Activated T-cell treated with anti-CD3 and anti-CD28 coated beads, Interleukin-2, amount 50 U/mL, for 4 hours (primary cell): ENCODE results near the gene ALS2. TPM values are rescaled to one million over a fixed set of nuclear protein-coding genes. Genes with fewer than 3 reads are reported as not detected.
"Not testable (repeated sequence)": the region's sequence is repeated elsewhere in the genome, so short reads cannot be mapped to it uniquely, and the experiment has no call there.

ENCODE experiments used
- ATAC-seq, 2 donors: fragments of 200-7000 bp; cut with Tn5 transposase; one replicate each; pipeline ENCODE4 v1.10.0; 2021
- DNase-seq: peaks from one replicate; pipeline ENCODE4 v3.0.0-alpha.2; 2020
- H3K27me3 Mint-ChIP-seq: one replicate; pipeline ENCODE4 v1.8.0; 2021; ENCODE audit warnings: low read depth, mixed read lengths
- H3K36me3 Mint-ChIP-seq: one replicate; pipeline ENCODE4 v1.8.0; 2022; ENCODE audit warnings: mixed read lengths; ENCODE audit not compliant: insufficient read depth
- H3K4me1 Mint-ChIP-seq: one replicate; pipeline ENCODE4 v1.8.0; 2021; ENCODE audit warnings: low read depth, mixed read lengths
- H3K4me3 Mint-ChIP-seq: one replicate; pipeline ENCODE4 v1.8.0; 2021; ENCODE audit warnings: mild to moderate bottlenecking, moderate library complexity, mixed read lengths
- H3K9me3 Mint-ChIP-seq: one replicate; pipeline ENCODE4 v1.8.0; 2021; ENCODE audit warnings: mixed read lengths
- total RNA-seq, 3 donors: library from RNA; stranded (reverse); gene quantifications; one replicate each; pipeline ENCODE4 v1.2.1, GENCODE V29; 2021

ALS2 gene
- total RNA-seq, 3 donors from 2014 or later, result 13.3 to 15.1 (median 14.8) TPM

DNA sequence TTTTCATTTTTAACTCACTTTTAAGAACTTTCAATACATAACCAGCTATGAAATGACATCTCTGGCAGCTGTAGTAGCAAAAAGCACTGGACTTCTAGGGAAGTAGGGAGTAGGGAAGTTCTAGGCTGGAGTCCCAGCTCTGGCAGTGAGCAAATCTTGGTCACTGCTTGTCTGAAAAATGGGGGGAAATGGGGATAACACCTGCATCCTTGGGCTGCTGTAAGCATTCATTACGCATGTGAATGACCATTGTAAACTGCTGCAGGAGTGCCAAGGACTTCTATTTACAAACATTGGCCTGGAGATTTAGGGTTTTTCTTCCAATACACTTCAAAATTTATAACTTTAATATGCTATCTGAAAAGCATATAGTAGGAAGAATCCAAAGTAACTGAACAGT, 81.3 kb downstream of the ALS2 start:
- H3K9me3 Mint-ChIP-seq, result no peaks in the 10 kb centered on the region
- DNase-seq (no peak), ATAC-seq (no peak)
- H3K27me3 Mint-ChIP-seq, result no peaks in the 10 kb centered on the region
- peaks cover 21% of the 10 kb centered on the region for H3K36me3 Mint-ChIP-seq
- H3K4me3 Mint-ChIP-seq, result no peak overlapping the region
- H3K4me1 Mint-ChIP-seq, result peaks cover 3% of the 10 kb centered on the region

DNA sequence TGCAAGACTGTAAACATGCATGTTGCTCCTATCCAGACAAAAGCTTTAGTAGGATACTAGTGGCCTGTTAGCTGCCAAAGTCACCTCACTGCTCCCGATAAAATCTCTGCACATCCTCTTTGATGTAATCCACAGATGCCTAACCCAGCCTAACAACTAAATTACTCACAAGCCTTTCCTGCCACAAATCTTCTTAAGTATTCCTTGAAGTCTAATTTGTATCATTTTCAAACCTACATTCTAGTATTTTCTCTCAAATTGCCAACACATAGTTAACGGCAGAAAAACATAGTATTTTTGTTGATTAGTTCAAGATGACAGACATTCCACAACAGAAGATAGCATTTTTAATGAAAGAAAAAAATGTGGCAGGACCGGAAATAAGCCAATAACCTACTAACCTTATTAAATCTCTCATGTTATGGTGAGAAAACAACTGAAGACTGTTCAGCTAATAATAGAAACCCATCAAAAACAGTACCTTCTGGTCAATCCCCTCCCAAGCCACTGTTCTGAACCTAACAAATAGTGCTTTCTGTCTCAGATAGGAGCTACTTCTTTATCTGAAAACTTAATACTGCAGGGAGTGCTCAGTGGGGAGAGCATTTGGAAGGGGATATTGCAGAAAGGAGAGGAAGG, 82.0 kb downstream of the ALS2 start, which contains the start of gene MPP4:
Gene MPP4, minus strand, starts transcription at position 57 of the 639 bp plus-strand sequence. CDS start 4,690 bp downstream, outside the sequence.
- H3K36me3 Mint-ChIP-seq, result peaks cover 16% of the 10 kb centered on the region
- DNase-seq (no peak), ATAC-seq (no peak)
- no peak within 1 kb of the TSS for H3K4me3 Mint-ChIP-seq
- no peaks in the 10 kb centered on the region for H3K27me3 Mint-ChIP-seq
- no peaks in the 10 kb centered on the region for H3K9me3 Mint-ChIP-seq
- H3K4me1 Mint-ChIP-seq, result peaks cover 3% of the 10 kb centered on the region

DNA sequence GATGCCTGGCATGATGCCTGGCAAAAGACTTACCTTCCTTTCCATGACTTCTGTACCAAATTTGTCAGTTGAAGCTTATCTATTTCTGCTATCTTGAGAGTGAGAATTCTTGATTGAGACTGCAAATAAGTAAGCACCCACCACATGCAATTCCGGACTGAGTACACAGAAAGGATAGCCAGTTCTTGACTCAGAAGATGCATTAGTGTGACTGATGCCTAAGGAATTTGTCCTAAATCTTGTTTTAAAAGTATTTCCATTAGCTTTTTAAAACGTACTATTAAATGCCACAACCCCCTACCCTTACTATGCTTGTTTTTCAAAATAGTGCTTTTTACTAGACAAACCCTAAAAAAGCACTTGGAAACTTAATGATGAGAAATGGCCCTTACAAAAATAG, 82.8 kb downstream of the ALS2 start:
- no peaks in the 10 kb centered on the region for H3K9me3 Mint-ChIP-seq
- DNase-seq (no peak), ATAC-seq (no peak)
- no peak overlapping the region for H3K4me3 Mint-ChIP-seq
- no peaks in the 10 kb centered on the region for H3K27me3 Mint-ChIP-seq
- H3K4me1 Mint-ChIP-seq, result peaks cover 3% of the 10 kb centered on the region
- H3K36me3 Mint-ChIP-seq, result peaks cover 10% of the 10 kb centered on the region

DNA sequence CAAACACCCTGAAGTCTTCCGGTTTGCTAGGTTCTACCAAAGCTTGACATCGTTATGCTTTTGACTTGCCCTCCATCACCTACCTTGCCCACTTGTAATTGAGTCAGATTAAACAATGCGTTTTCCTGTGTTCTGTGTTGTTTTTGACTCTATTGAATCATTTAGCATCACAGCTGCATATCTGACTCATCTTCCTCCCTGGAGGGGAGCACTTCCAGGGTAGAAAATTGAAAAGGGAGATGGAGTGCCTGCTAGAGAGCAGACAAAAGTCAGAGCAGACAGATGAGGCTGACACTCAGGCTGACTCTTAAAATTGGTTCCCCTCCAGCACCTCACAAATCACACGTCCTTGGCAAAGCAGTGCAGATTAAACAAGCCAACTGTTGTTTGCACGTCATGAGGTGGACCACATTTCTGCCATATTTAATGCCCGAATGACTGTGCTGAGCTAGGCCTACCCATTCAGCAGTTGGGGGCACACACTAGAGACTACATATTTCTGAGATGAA, 84.5 kb downstream of the ALS2 start:
- H3K36me3 Mint-ChIP-seq, result peaks cover 9% of the 10 kb centered on the region
- DNase-seq (no peak), ATAC-seq (no peak)
- H3K4me3 Mint-ChIP-seq, result no peak overlapping the region
- no peaks in the 10 kb centered on the region for H3K27me3 Mint-ChIP-seq
- H3K4me1 Mint-ChIP-seq, result peaks cover 3% of the 10 kb centered on the region
- no peaks in the 10 kb centered on the region for H3K9me3 Mint-ChIP-seq

DNA sequence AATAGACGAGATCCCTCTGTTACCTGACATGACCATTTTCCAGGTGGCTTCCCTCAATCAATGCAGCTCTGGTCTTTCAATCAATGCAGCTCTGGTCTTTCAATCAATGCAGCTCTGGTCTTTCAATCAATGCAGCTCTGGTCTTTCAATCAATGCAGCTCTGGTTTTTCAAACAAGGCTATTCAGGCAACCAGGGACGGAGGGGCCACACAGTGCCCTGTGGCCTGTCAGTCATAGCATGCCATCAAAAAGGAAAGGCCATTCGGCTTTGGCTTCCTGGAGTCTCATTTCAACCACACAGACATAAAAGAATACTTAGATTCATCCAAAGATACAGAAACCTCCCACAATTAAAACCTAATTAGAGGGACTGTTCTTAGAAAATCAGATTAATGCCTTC, 95.6 kb downstream of the ALS2 start:
- no peaks in the 10 kb centered on the region for H3K4me1 Mint-ChIP-seq
- no peak for ATAC-seq
- H3K9me3 Mint-ChIP-seq, result no peaks in the 10 kb centered on the region
- no peak for DNase-seq
- H3K4me3 Mint-ChIP-seq, result no peak overlapping the region
- H3K27me3 Mint-ChIP-seq, result peaks cover 16% of the 10 kb centered on the region
- H3K36me3 Mint-ChIP-seq, result no peaks in the 10 kb centered on the region

DNA sequence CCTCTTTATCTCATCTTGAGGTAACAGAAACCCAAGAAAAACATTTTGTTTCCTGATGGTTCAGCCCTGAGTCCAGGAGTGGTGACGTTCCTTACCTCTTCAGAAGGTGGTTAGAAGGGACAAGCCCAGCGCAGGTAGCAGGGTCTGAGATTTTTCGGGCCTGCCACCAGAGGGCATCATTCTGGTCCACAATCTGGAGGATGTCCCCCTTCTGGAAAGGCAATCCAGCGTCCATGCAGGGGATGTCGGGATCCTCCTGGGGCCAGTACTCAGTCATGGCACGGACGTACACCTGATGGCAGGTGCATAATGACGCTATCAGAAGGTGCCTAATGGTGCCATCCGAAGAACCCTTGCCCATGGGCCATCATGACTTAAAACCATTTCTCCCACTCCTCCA, 100.0 kb downstream of the ALS2 start:
- Mint-ChIP-seq H3K9me3 (no peaks in the 10 kb centered on the region), H3K27me3 (peaks cover 12% of the 10 kb centered on the region), H3K36me3 (no peaks in the 10 kb centered on the region), H3K4me3 (no peak overlapping the region), H3K4me1 (no peaks in the 10 kb centered on the region)
- DNase-seq, result no peak
- no peak for ATAC-seq

DNA sequence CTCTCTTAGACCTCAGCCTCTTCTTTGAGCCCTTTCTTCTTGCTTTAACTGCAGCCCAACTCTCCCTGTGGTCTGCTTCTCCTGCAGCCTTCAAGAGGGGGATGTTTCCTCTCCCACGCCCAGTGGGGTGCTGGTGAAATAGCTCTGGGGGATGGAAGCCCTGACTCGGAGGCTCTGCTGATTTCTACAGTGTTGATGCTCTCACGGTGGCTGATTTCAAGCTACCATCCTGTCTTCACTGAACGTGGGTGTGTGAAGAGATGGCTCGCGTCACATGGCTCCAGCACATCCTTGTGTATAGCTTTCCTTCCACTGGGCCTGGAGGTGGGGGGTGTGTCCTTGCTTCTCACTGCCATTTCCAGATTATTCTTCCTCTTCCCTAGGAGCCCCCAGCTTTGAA, 102.3 kb downstream of the ALS2 start:
- Mint-ChIP-seq H3K4me1 (no peaks in the 10 kb centered on the region), H3K36me3 (no peaks in the 10 kb centered on the region), H3K27me3 (peaks cover 12% of the 10 kb centered on the region), H3K9me3 (no peaks in the 10 kb centered on the region), H3K4me3 (no peak overlapping the region)
- DNase-seq, result no peak
- no peak for ATAC-seq

DNA sequence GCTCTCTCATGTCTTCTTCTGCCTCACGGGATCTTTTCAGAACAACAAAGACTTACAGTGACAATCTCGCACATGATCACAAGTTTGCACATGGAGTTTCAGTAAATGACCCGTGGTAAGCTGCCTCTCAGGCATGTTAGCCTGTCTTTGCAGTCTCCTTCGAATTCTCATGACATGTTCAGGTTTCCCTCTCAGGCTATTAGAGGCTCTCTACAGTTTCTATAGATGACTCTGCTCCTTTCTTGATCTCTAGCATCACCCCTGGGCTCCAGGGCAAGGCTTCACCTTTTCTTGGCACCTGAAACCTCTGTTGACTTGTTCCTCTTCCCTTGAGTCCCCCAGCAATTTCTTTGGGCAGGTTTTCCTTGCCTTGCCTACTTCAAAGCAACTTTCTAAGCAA, 105.3 kb downstream of the ALS2 start:
- no peak for DNase-seq
- Mint-ChIP-seq H3K9me3 (no peaks in the 10 kb centered on the region), H3K36me3 (no peaks in the 10 kb centered on the region), H3K27me3 (no peaks in the 10 kb centered on the region), H3K4me3 (no peak overlapping the region), H3K4me1 (no peaks in the 10 kb centered on the region)
- no peak for ATAC-seq

DNA sequence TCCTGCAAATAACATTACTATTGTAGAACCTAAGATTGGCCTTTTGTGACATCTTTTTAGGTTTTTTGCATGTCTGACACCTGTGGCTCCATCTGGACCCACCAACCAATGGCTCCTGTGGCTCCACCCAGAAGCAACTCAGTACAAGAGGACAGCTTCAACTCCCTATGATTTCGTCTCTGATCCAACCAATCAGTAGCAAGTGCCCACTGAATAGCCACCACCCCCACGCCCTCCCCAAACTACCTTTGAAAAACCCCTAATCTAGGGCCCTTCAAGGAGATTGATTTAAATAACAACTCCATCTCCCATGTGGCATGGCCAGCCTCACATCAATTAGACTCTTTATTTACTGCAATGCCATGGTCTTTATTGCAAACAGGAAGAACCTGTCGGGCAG, 105.9 kb downstream of the ALS2 start:
- DNase-seq, result no peak
- no peaks in the 10 kb centered on the region for H3K9me3 Mint-ChIP-seq
- no peak overlapping the region for H3K4me3 Mint-ChIP-seq
- H3K36me3 Mint-ChIP-seq, result no peaks in the 10 kb centered on the region
- H3K4me1 Mint-ChIP-seq, result no peaks in the 10 kb centered on the region
- no peaks in the 10 kb centered on the region for H3K27me3 Mint-ChIP-seq
- ATAC-seq, result no peak

DNA sequence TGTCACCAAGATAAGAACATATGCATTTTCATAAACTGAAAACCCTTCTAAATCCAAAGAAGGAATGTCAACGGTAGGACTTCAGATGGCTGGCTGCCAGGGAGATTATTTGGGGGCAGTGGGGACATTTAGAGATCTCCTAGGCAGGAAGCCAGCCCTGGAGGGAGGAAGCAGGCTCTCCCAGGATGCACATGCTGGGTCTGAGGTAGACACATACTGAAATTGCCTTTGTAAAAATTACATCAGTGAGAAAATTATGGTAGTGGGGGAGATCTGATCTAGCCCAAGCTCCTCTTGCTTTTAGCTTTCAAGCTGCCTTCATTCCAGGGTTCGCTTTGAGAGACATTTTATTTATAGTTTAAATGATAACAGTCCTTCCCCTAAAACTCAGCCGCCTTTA, 106.4 kb downstream of the ALS2 start:
- Mint-ChIP-seq H3K9me3 (no peaks in the 10 kb centered on the region), H3K36me3 (no peaks in the 10 kb centered on the region), H3K4me1 (no peaks in the 10 kb centered on the region), H3K27me3 (no peaks in the 10 kb centered on the region), H3K4me3 (no peak overlapping the region)
- DNase-seq (no peak), ATAC-seq (no peak)

DNA sequence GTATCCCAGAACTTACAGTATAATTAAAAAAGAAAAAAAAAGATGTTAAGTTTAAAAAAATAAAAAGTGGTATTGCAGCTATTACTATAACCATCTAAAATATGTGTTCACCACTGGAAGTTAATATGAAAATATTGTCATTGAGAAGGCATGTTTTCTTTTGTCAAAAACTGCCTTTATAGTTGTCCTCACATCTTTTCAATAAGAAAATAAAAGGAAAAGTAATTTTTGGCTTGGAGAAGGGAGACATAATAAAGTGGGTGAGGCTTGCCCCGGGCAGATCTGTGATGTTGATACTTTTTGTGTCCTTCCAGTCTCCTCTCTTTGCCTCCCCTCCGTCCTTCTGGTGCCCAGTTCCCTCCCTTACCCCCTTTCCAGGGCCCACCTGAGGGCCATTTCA, 107.2 kb downstream of the ALS2 start:
- ATAC-seq, result no peak
- no peaks in the 10 kb centered on the region for H3K4me1 Mint-ChIP-seq
- H3K9me3 Mint-ChIP-seq, result no peaks in the 10 kb centered on the region
- no peak for DNase-seq
- no peaks in the 10 kb centered on the region for H3K27me3 Mint-ChIP-seq
- no peaks in the 10 kb centered on the region for H3K36me3 Mint-ChIP-seq
- no peak overlapping the region for H3K4me3 Mint-ChIP-seq

DNA sequence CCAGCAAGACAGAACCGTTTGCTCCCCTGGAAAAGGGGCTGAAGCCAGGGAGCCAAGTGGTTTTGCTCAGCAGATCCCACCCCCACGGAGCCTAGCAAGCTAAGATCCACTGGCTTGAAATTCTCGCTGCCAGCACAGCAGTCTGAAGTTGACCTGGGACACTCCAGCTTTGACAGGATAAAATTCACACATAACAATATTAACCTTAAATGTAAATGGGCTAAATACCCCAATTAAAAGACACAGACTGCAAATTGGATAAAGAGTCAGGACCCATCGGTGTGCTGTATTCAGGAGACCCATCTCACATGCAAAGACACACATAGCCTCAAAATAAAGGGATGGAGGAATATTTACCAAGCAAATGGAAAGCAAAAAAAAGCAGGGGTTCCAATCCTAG, 109.5 kb downstream of the ALS2 start:
- H3K27me3 Mint-ChIP-seq, H3K4me1 Mint-ChIP-seq, DNase-seq, H3K9me3 Mint-ChIP-seq, H3K4me3 Mint-ChIP-seq, ATAC-seq, H3K36me3 Mint-ChIP-seq: not testable (repeated sequence)

DNA sequence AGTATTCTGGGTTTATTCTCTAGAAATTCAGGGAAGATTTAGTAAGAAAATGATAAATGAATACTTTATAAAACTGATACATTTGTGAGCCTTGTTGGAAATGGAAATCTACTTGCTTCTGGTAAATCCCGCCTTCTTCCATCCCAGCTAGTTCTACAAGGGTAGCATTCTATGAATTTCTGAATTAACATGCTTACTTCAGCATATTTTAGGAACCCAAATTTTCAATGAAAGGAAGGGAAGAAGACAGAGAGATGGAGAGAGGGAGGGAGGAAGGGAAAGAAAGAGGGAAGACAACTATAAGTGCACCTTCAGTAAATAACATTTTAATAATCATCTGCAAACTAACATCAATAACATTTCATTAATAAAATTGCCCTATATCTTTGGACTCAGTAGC, 110.9 kb downstream of the ALS2 start:
- DNase-seq, result no peak
- ATAC-seq, result no peak
- no peaks in the 10 kb centered on the region for H3K9me3 Mint-ChIP-seq
- H3K27me3 Mint-ChIP-seq, result no peaks in the 10 kb centered on the region
- H3K4me1 Mint-ChIP-seq, result no peaks in the 10 kb centered on the region
- H3K36me3 Mint-ChIP-seq, result no peaks in the 10 kb centered on the region
- no peak overlapping the region for H3K4me3 Mint-ChIP-seq

DNA sequence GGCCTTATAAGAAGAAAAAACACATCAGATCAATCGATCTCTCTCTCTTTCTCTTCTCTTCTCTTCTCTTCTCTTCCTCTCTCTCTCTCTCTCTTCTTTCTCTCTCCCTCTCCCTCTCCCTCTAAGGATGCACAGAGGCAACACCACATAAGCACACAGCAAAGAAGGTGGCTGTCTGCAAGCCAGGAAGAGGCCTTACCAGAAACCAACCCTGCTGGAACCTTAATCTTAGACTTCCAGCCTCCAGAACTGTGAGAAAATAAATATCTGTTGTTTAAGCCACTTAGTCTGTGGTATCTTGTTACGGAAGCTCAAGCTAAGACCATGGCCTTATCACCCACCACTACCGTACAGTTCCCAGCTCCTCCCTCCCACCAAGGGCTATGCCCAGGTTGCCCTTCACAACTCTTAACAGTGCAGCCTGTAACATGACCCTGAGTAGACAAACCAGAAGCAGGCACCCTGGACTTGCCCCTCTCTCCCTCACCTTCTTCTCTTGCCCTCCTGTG, 112.3 kb downstream of the ALS2 start:
- no peaks in the 10 kb centered on the region for H3K4me1 Mint-ChIP-seq
- no peak for DNase-seq
- H3K9me3 Mint-ChIP-seq, result no peaks in the 10 kb centered on the region
- H3K4me3 Mint-ChIP-seq, result no peak overlapping the region
- no peaks in the 10 kb centered on the region for H3K36me3 Mint-ChIP-seq
- no peaks in the 10 kb centered on the region for H3K27me3 Mint-ChIP-seq
- ATAC-seq, result no peak

DNA sequence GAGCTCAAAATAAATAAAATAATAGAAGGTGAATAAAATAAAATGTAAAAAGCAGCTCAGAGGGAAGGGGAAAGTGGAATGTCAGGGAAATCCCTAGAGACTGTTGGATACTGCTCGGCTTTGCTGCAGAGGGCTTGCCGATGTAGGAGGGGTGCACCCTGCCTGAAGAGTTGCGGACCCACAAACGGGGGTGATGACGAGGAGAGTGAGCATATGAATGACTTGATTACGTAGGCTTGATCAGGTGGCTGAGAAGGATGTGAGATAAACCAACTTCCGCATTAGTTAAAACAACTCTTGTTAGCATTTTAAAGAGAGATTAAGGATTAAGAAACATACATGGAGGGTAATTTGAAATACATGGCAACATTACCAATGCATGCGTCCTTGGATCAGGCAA, 116.4 kb downstream of the ALS2 start:
- no peaks in the 10 kb centered on the region for H3K9me3 Mint-ChIP-seq
- no peak overlapping the region for H3K4me3 Mint-ChIP-seq
- no peaks in the 10 kb centered on the region for H3K4me1 Mint-ChIP-seq
- H3K27me3 Mint-ChIP-seq, result no peaks in the 10 kb centered on the region
- H3K36me3 Mint-ChIP-seq, result no peaks in the 10 kb centered on the region
- no peak for ATAC-seq
- no peak for DNase-seq
